HepG2 (cell line): ENCODE data around the gene RGS6.

ENCODE experiments used
- CTCF ChIP-seq: sonication (generic); formaldehyde crosslinking; IDR thresholded peaks from 2 replicates; pipeline ENCODE4 v1.5.0; 2020; ENCODE audit warnings: mild to moderate bottlenecking, missing genetic modification reagents, moderate library complexity
- EZH2 ChIP-seq: conservative IDR thresholded peaks from 2 replicates; pipeline ENCODE4 v1.6.1; 2012; ENCODE audit warnings: mild to moderate bottlenecking, low read depth, low read length, moderate library complexity
- FOXM1 ChIP-seq: sonication (generic); formaldehyde crosslinking; IDR thresholded peaks from 2 replicates; pipeline ENCODE4 v1.5.0; 2020; ENCODE audit warnings: missing genetic modification reagents
- RELA ChIP-seq: sonication (generic); formaldehyde crosslinking; IDR thresholded peaks from 2 replicates; pipeline ENCODE4 v1.4.0; 2020; ENCODE audit warnings: missing genetic modification reagents
- TAF1 ChIP-seq: sonication (generic); formaldehyde crosslinking; IDR thresholded peaks from 2 replicates; pipeline ENCODE4 v1.4.0; 2020; ENCODE audit warnings: missing genetic modification reagents
- ZBTB2 ChIP-seq: sonication (generic); formaldehyde crosslinking; IDR thresholded peaks from 2 replicates; pipeline ENCODE4 v1.8.0; 2022; ENCODE audit warnings: low read depth, missing genetic modification reagents
- ZBTB33 ChIP-seq: sonication (generic); formaldehyde crosslinking; IDR thresholded peaks from 2 replicates; pipeline ENCODE4 v1.4.0; 2020; ENCODE audit warnings: missing genetic modification reagents
- TF ChIP-seq, protein P1 (sequence below), 2 experiments: IDR thresholded peaks; 2 replicates each; pipeline ENCODE4 v1.6.1; 2011 to 2012; ENCODE audit warnings: low read length in 2 of 2, borderline replicate concordance in 1 of 2, low read depth in 1 of 2, mild to moderate bottlenecking in 1 of 2, moderate library complexity in 1 of 2
- TF ChIP-seq, protein P2 (sequence below), 2 experiments: sonication (generic) in 1 of 2; formaldehyde crosslinking in 1 of 2; IDR thresholded peaks; 2 replicates each; pipeline versions ENCODE4 v1.5.1 to v1.6.1; 2011 to 2020; ENCODE audit warnings: borderline replicate concordance in 1 of 2, low read depth in 1 of 2, low read length in 1 of 2, mild to moderate bottlenecking in 1 of 2, missing genetic modification reagents in 1 of 2, moderate library complexity in 1 of 2
- TF ChIP-seq, protein P3 (sequence below): sonication (generic); formaldehyde crosslinking; IDR thresholded peaks from 2 replicates; pipeline ENCODE4 v1.5.1; 2020; ENCODE audit warnings: missing genetic modification reagents, mild to moderate bottlenecking, borderline replicate concordance
- TF ChIP-seq, protein P4 (sequence below): sonication (generic); formaldehyde crosslinking; conservative IDR thresholded peaks from 2 replicates; pipeline ENCODE4 v1.5.0; 2020; ENCODE audit warnings: missing genetic modification reagents

DNA sequence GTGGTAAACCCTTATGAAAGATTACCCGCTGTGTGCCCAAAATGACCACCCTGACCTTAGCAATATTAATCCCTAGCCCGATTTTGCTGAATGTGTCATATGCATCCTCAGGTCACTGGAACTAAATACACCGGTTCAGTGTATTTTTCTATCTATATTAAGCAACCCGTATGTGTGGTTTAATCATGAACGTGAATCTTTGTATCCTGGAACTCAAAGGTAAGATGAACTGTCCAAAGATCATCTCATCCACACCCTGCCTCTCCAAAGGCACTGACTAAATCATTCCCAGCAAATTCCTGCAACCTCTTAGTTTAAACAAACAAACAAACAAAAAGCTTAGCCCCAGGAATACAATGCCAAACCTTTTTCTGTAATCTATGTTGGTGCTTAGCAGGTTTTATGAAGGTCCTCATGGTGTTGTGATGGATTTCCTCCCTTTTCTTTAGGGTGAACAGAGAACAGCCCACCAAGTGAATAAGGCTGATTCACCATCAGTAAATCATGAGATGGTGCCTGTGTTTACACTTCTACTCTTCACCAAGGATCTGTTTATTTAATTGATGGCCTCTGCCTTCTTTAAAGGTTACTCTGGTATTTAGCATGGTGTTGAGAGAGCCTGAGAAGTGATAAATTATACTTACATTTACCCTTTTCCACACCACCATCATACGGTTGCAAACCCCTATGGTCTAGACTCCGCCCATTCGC lies 663.1 kb downstream of the RGS6 start:
- TF ChIP-seq ZBTB2 = no peak
- TF ChIP-seq, protein P1, sequence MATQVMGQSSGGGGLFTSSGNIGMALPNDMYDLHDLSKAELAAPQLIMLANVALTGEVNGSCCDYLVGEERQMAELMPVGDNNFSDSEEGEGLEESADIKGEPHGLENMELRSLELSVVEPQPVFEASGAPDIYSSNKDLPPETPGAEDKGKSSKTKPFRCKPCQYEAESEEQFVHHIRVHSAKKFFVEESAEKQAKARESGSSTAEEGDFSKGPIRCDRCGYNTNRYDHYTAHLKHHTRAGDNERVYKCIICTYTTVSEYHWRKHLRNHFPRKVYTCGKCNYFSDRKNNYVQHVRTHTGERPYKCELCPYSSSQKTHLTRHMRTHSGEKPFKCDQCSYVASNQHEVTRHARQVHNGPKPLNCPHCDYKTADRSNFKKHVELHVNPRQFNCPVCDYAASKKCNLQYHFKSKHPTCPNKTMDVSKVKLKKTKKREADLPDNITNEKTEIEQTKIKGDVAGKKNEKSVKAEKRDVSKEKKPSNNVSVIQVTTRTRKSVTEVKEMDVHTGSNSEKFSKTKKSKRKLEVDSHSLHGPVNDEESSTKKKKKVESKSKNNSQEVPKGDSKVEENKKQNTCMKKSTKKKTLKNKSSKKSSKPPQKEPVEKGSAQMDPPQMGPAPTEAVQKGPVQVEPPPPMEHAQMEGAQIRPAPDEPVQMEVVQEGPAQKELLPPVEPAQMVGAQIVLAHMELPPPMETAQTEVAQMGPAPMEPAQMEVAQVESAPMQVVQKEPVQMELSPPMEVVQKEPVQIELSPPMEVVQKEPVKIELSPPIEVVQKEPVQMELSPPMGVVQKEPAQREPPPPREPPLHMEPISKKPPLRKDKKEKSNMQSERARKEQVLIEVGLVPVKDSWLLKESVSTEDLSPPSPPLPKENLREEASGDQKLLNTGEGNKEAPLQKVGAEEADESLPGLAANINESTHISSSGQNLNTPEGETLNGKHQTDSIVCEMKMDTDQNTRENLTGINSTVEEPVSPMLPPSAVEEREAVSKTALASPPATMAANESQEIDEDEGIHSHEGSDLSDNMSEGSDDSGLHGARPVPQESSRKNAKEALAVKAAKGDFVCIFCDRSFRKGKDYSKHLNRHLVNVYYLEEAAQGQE (IDR thresholded peaks at IDR 0.05; ENCODE audit: borderline replicate concordance in 1 of 2, low read depth in 1 of 2, low read length in 2 of 2) = no peak
- TF ChIP-seq, protein P2, sequence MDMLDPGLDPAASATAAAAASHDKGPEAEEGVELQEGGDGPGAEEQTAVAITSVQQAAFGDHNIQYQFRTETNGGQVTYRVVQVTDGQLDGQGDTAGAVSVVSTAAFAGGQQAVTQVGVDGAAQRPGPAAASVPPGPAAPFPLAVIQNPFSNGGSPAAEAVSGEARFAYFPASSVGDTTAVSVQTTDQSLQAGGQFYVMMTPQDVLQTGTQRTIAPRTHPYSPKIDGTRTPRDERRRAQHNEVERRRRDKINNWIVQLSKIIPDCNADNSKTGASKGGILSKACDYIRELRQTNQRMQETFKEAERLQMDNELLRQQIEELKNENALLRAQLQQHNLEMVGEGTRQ (IDR thresholded peaks at IDR 0.05; ENCODE audit: low read depth, low read length) = no peak
- TF ChIP-seq, protein P2 (CRISPR knock-in tag; IDR thresholded peaks at IDR 0.05; ENCODE audit: borderline replicate concordance) = no peak
- no peak for TF ChIP-seq EZH2
- TF ChIP-seq CTCF (CRISPR knock-in tag) = no peak
- TF ChIP-seq, protein P3, sequence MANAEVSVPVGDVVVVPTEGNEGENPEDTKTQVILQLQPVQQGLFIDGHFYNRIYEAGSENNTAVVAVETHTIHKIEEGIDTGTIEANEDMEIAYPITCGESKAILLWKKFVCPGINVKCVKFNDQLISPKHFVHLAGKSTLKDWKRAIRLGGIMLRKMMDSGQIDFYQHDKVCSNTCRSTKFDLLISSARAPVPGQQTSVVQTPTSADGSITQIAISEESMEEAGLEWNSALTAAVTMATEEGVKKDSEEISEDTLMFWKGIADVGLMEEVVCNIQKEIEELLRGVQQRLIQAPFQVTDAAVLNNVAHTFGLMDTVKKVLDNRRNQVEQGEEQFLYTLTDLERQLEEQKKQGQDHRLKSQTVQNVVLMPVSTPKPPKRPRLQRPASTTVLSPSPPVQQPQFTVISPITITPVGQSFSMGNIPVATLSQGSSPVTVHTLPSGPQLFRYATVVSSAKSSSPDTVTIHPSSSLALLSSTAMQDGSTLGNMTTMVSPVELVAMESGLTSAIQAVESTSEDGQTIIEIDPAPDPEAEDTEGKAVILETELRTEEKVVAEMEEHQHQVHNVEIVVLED = no peak
- no peak for TF ChIP-seq ZBTB33 (CRISPR knock-in tag)
- no peak for TF ChIP-seq RELA (CRISPR knock-in tag)
- TF ChIP-seq TAF1 (CRISPR knock-in tag) = no peak
- TF ChIP-seq, protein P4, sequence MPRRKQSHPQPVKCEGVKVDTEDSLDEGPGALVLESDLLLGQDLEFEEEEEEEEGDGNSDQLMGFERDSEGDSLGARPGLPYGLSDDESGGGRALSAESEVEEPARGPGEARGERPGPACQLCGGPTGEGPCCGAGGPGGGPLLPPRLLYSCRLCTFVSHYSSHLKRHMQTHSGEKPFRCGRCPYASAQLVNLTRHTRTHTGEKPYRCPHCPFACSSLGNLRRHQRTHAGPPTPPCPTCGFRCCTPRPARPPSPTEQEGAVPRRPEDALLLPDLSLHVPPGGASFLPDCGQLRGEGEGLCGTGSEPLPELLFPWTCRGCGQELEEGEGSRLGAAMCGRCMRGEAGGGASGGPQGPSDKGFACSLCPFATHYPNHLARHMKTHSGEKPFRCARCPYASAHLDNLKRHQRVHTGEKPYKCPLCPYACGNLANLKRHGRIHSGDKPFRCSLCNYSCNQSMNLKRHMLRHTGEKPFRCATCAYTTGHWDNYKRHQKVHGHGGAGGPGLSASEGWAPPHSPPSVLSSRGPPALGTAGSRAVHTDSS (CRISPR knock-in tag) = no peak
- no peak for TF ChIP-seq FOXM1 (CRISPR knock-in tag)
